ENCODE data around the gene L2HGDH.

DNA sequence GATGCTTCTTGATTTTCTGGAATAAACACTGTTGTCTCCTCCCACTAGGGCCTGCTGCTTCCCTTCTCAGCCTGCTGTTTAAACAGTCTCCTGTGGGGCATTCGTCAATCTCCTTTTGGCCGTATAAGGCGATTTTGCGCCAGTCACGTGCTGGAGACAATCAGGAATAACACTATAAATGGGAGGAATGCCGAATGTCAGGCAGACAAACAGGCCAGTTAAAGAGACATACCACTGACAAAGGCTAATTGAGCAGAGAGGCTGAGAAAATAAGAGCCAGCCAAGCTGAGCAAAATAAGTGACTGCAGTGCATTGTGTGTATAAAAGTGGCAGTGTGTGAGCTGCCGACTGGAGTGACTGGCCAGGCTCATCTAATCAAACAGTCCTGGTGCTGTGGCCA lies 23.4 kb upstream of the L2HGDH start:
- TF ChIP-seq, protein P1, sequence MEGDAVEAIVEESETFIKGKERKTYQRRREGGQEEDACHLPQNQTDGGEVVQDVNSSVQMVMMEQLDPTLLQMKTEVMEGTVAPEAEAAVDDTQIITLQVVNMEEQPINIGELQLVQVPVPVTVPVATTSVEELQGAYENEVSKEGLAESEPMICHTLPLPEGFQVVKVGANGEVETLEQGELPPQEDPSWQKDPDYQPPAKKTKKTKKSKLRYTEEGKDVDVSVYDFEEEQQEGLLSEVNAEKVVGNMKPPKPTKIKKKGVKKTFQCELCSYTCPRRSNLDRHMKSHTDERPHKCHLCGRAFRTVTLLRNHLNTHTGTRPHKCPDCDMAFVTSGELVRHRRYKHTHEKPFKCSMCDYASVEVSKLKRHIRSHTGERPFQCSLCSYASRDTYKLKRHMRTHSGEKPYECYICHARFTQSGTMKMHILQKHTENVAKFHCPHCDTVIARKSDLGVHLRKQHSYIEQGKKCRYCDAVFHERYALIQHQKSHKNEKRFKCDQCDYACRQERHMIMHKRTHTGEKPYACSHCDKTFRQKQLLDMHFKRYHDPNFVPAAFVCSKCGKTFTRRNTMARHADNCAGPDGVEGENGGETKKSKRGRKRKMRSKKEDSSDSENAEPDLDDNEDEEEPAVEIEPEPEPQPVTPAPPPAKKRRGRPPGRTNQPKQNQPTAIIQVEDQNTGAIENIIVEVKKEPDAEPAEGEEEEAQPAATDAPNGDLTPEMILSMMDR (conservative IDR thresholded peaks at IDR 0.05; ENCODE audit: low read length): no peak
- TF ChIP-seq EZH2phosphoT487 (IDR thresholded peaks at IDR 0.05; ENCODE audit: borderline replicate concordance, low read depth, low read length): no peak
